AG09319 (cell line): ENCODE results near the gene PEPD.

Experiments
- DNase-seq: peaks from one replicate; pipeline ENCODE4 v3.0.0-alpha.2; 2010; ENCODE audit warnings: low read depth; ENCODE audit errors: extremely low read depth
- CTCF ChIP-seq: IDR thresholded peaks from 2 replicates; pipeline ENCODE4 v1.5.1; 2011; ENCODE audit warnings: low read depth, mild to moderate bottlenecking, inconsistent platforms, low read length, moderate library complexity

PEPD gene

GRCh38 chr19:33519416-33519815, 2.2 kb downstream of the PEPD start:
- no peak for TF ChIP-seq CTCF
- DNase-seq = no peak

- TF ChIP-seq CTCF = no peak
- no peak for DNase-seq
These were observed 3.0 kb downstream of the PEPD start for GRCh38 chr19:33518541-33518940.

- no peak for TF ChIP-seq CTCF
These were observed 3.7 kb downstream of the PEPD start for GRCh38 chr19:33517922-33518321.

GRCh38 chr19:33515921-33516320, 5.7 kb downstream of the PEPD start:
- no peak for TF ChIP-seq CTCF
- DNase-seq = no peak

More at GRCh38 chr19:33517922-33518321, 3.7 kb downstream of the PEPD start:
- no peak for DNase-seq

- no peak for DNase-seq
- TF ChIP-seq CTCF = no peak
These were observed 6.6 kb downstream of the PEPD start for GRCh38 chr19:33514885-33515551.

- DNase-seq = no peak
- TF ChIP-seq CTCF = no peak
These were observed 8.2 kb downstream of the PEPD start for GRCh38 chr19:33513424-33513823.

- no peak for DNase-seq
- no peak for TF ChIP-seq CTCF
These were observed 8.9 kb downstream of the PEPD start for GRCh38 chr19:33512580-33513137.
